OCI-LY1 (cell line): ENCODE data around the gene SH2B3.
"Not testable (repeated sequence)": the region's sequence is repeated elsewhere in the genome, so short reads cannot be mapped to it uniquely, and the experiment has no call there.

ENCODE experiments used
- CTCF ChIP-seq: fragments of 200-600 bp; sonication (generic), shearing (Covaris generic); IDR thresholded peaks from 2 replicates; pipeline ENCODE4 v1.5.1; 2017; ENCODE audit warnings: mild to moderate bottlenecking, antibody characterized with exemption, low read length, moderate library complexity, mixed read lengths
- EZH2 ChIP-seq: fragments of 200-600 bp; sonication (generic), shearing (Covaris generic); IDR thresholded peaks from 2 replicates; pipeline ENCODE4 v1.8.0; 2017; ENCODE audit warnings: borderline replicate concordance, mixed run types, mild to moderate bottlenecking, antibody characterized with exemption, low read length, moderate library complexity, mixed read lengths

GRCh38 chr12:111373231-111373630, 32.5 kb upstream of the SH2B3 start:
- TF ChIP-seq CTCF, EZH2: not testable (repeated sequence)
